Gastroesophageal sphincter (tissue), 3 donors: ENCODE measurements around the gene PRR23E.

ENCODE experiments used
- EP300 ChIP-seq: sonication (generic); formaldehyde crosslinking; IDR thresholded peaks from one replicate; pipeline ENCODE4 v1.6.1; 2017; ENCODE audit warnings: antibody characterized with exemption, mild to moderate bottlenecking
- POLR2A ChIP-seq, 2 donors: fragments of 450-650 bp; IDR thresholded peaks; one replicate each; pipeline ENCODE4 v1.6.1; 2017; ENCODE audit warnings: antibody characterized with exemption in 2 of 2, mild to moderate bottlenecking in 2 of 2, moderate library complexity in 1 of 2
- POLR2AphosphoS5 ChIP-seq: sonication (generic); formaldehyde crosslinking; IDR thresholded peaks from one replicate; pipeline ENCODE4 v1.6.1; 2017; ENCODE audit warnings: antibody characterized with exemption
- TF ChIP-seq, protein P1 (sequence below), 4 experiments: fragments of 200-600 bp in 2 of 4; fragments of 450-650 bp in 2 of 4; sonication (generic) in 1 of 4; IDR thresholded peaks; one replicate each; pipeline ENCODE4 v1.5.1; 2017 to 2019; ENCODE audit warnings: antibody characterized with exemption in 4 of 4, mild to moderate bottlenecking in 2 of 4, moderate library complexity in 2 of 4

DNA sequence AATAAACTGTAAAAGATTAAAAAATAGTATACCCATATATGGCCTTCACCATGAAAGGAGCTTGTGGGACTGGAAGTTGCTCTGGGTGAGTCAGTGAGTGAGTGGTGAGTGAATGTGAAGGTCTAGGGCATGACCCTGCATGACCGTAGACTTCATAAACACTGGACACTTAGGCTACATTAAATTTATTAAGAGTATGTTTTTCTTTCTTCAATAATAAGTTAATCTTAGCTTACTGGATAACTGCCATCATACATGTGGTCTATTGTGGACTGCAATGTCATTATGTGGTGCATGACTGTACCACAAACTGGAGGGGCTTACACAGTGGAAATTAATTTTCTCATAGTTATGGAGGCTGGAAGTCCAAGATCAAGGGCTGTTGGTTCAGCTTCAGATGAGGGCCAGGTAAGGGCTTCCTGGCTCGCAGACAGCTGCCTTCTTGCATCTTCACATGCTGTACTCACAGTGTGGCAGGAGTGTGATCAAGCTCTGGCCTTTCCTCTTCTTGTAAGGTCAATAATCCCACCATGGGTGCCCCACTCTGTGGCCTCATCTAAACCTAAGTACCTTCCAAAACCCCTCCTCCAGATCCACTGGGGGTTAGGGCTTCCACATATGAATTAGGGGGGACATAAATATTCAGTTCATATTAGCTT, 40.8 kb upstream of the PRR23E start:
- TF ChIP-seq, protein P1, sequence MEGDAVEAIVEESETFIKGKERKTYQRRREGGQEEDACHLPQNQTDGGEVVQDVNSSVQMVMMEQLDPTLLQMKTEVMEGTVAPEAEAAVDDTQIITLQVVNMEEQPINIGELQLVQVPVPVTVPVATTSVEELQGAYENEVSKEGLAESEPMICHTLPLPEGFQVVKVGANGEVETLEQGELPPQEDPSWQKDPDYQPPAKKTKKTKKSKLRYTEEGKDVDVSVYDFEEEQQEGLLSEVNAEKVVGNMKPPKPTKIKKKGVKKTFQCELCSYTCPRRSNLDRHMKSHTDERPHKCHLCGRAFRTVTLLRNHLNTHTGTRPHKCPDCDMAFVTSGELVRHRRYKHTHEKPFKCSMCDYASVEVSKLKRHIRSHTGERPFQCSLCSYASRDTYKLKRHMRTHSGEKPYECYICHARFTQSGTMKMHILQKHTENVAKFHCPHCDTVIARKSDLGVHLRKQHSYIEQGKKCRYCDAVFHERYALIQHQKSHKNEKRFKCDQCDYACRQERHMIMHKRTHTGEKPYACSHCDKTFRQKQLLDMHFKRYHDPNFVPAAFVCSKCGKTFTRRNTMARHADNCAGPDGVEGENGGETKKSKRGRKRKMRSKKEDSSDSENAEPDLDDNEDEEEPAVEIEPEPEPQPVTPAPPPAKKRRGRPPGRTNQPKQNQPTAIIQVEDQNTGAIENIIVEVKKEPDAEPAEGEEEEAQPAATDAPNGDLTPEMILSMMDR (IDR thresholded peaks at IDR 0.05): no peak
- TF ChIP-seq EP300: no peak
- no peak for TF ChIP-seq POLR2A (IDR thresholded peaks at IDR 0.05)
- no peak for TF ChIP-seq POLR2AphosphoS5
